HL-60 (cell line): ENCODE data around the gene NHEJ1.

Experiments
- DNase-seq, 2 experiments: peaks; one replicate each; pipeline ENCODE4 v3.0.0-alpha.2; 2010 to 2020; ENCODE audit warnings: low read depth in 1 of 2, low spot score in 1 of 2
- H3K27ac ChIP-seq: fragments of 250-450 bp; sonication (Bioruptor Pico); replicated peaks from 2 replicates; pipeline ENCODE4 v1.5.1; 2020; ENCODE audit warnings: mild to moderate bottlenecking, moderate library complexity
- H3K27me3 ChIP-seq: fragments of 250-450 bp; sonication (Bioruptor Pico); 2 replicates; pipeline ENCODE4 v1.5.1; 2021; ENCODE audit warnings: mild to moderate bottlenecking, moderate library complexity; ENCODE audit not compliant: insufficient read depth, poor library complexity, severe bottlenecking
- H3K4me3 ChIP-seq: replicated peaks from 2 replicates; pipeline ENCODE4 v1.5.1; 2011; ENCODE audit warnings: mild to moderate bottlenecking, control low read depth, low read length; ENCODE audit not compliant: insufficient read depth
- GABPA ChIP-seq: IDR thresholded peaks from 2 replicates; pipeline ENCODE4 v1.6.1; 2012; ENCODE audit warnings: low read depth
- POLR2AphosphoS5 ChIP-seq: IDR thresholded peaks from 2 replicates; pipeline ENCODE4 v1.6.1; 2012; ENCODE audit warnings: low read depth
- SPI1 ChIP-seq: IDR thresholded peaks from 2 replicates; pipeline ENCODE4 v1.6.1; 2012; ENCODE audit warnings: low read depth, mild to moderate bottlenecking, borderline replicate concordance
- TF ChIP-seq, protein P1 (sequence below): IDR thresholded peaks from 2 replicates; pipeline ENCODE4 v1.6.1; 2012; ENCODE audit warnings: low read depth; ENCODE audit not compliant: insufficient replicate concordance
- TF ChIP-seq, protein P2 (sequence below): IDR thresholded peaks from one replicate; pipeline ENCODE4 v1.5.1; 2011; ENCODE audit warnings: low read length, control low read depth, inconsistent platforms; ENCODE audit not compliant: insufficient read depth

NHEJ1 gene

DNA sequence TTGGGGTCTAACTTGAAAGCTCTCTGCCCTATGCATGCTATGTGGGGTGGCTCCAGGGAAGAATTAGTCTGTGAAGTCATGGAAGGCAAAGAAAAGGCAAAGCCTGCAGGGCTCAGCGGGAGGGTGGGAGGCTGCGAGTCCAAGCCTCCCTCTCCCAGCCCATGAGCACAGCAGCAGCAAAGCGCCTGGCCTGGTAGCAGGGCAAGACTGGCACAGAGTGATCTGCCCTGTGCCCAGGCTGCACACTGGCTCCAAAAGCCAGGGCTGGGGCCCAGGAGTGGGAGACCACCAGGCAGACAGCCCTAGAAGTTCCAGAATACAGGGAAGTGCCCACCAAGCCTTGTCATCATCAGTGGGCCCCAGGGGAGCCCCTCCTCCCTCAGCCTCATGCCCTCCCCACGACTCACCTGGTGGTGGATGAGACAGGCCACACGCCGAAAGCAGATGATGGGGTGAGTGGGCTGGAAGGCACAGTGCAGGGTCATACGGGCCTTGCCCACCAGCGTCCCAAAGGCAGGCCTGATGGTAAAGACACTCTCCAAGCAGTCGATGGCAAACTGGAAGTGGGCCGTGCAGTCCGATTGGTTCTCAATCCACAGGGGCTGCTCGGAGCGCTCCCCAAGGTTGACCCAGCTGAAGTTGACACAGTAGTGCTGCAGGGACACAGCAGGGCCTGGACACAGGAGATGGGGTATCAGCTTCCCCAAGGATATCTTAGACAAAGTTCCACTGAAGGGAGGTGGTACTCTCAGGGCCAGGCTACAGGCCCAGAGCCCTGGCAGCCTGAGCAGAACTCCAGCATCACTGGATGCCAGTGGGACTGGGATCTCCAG is 131.4 kb downstream of the NHEJ1 start:
- DNase-seq: no peak
- TF ChIP-seq GABPA (no peak), POLR2AphosphoS5 (no peak), SPI1 (no peak)
- TF ChIP-seq, protein P1, sequence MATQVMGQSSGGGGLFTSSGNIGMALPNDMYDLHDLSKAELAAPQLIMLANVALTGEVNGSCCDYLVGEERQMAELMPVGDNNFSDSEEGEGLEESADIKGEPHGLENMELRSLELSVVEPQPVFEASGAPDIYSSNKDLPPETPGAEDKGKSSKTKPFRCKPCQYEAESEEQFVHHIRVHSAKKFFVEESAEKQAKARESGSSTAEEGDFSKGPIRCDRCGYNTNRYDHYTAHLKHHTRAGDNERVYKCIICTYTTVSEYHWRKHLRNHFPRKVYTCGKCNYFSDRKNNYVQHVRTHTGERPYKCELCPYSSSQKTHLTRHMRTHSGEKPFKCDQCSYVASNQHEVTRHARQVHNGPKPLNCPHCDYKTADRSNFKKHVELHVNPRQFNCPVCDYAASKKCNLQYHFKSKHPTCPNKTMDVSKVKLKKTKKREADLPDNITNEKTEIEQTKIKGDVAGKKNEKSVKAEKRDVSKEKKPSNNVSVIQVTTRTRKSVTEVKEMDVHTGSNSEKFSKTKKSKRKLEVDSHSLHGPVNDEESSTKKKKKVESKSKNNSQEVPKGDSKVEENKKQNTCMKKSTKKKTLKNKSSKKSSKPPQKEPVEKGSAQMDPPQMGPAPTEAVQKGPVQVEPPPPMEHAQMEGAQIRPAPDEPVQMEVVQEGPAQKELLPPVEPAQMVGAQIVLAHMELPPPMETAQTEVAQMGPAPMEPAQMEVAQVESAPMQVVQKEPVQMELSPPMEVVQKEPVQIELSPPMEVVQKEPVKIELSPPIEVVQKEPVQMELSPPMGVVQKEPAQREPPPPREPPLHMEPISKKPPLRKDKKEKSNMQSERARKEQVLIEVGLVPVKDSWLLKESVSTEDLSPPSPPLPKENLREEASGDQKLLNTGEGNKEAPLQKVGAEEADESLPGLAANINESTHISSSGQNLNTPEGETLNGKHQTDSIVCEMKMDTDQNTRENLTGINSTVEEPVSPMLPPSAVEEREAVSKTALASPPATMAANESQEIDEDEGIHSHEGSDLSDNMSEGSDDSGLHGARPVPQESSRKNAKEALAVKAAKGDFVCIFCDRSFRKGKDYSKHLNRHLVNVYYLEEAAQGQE: no peak
- TF ChIP-seq, protein P2, sequence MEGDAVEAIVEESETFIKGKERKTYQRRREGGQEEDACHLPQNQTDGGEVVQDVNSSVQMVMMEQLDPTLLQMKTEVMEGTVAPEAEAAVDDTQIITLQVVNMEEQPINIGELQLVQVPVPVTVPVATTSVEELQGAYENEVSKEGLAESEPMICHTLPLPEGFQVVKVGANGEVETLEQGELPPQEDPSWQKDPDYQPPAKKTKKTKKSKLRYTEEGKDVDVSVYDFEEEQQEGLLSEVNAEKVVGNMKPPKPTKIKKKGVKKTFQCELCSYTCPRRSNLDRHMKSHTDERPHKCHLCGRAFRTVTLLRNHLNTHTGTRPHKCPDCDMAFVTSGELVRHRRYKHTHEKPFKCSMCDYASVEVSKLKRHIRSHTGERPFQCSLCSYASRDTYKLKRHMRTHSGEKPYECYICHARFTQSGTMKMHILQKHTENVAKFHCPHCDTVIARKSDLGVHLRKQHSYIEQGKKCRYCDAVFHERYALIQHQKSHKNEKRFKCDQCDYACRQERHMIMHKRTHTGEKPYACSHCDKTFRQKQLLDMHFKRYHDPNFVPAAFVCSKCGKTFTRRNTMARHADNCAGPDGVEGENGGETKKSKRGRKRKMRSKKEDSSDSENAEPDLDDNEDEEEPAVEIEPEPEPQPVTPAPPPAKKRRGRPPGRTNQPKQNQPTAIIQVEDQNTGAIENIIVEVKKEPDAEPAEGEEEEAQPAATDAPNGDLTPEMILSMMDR: no peak
- Histone ChIP-seq H3K4me3 (no peak overlapping the region), H3K27me3 (peaks cover 22% of the 10 kb centered on the region), H3K27ac (no peak overlapping the region)

DNA sequence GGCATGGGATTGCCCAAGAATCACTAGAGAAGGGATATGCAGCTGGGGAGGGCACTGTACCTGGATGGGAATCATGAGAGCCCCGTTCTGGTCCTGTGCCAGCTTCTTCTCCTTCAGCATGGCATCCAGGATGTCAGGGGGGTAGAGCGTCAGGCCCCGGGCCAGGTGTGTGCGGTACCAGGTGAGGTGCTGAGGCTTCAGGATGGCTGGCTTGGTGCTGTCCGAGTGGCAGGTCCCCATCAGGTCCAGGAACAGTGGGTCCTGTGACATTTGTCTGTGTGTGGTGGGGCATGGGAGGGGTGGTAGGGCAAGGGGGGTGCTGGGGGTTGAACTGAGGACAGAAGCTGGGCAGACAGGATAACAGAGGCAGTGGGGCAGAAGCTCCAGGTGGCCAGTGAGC is 132.5 kb downstream of the NHEJ1 start:
- Histone ChIP-seq H3K27me3 (peaks cover 18% of the 10 kb centered on the region), H3K27ac (no peak overlapping the region), H3K4me3 (no peak overlapping the region)
- DNase-seq: no peak
- TF ChIP-seq SPI1 (no peak), GABPA (no peak), POLR2AphosphoS5 (no peak)
- TF ChIP-seq, protein P1: no peak
- TF ChIP-seq, protein P2: no peak

DNA sequence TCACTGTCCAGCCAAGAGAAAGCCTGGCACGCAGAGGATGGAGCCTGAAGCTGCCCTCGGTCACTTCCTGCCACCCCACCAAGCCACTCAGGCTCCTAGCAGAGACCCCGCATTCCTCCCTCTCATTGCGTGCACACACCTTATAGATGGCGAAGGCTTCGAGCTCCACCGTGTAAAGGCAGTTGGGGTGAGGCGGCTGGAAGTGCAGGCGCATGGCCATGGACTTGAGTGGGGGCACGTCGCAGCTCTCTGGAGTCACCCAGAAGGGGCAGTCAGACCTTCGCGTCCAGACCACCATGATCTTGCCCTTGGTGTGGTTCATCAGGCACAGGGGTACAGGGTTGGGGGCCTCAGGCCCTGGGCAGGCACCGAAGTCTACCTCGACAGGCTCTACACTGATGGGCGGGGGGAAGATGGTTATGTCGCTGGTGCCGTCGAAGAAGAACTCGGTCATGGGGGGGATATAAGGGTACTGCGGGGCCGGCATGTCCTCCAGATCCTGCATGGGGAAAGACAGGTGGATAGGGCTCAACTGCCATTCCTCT is 133.0 kb downstream of the NHEJ1 start:
- DNase-seq: no peak
- H3K4me3 ChIP-seq: no peak overlapping the region
- TF ChIP-seq, protein P2: no peak
- no peak for TF ChIP-seq POLR2AphosphoS5
- H3K27me3 ChIP-seq: peaks cover 14% of the 10 kb centered on the region
- no peak overlapping the region for H3K27ac ChIP-seq

DNA sequence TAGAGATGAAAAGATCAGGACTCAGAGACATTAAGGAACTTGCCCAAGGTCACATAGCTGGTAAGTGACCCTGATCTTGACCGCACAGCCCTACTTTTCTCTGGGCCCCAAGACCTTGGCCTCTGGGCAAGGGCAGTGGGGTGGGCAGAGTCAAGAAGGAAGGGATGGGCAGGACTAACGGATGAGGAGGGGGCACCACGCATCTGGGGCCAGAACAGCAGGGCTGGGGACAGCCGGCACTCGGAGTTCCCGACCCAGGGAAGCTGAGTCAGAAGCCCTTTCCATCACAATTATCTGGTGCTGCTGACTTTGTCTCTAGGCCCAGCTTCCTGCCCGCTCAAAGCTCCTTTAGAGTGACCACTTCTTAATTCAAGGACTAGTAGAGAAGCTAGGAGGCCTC is 133.7 kb downstream of the NHEJ1 start:
- Histone ChIP-seq H3K27ac (no peak overlapping the region), H3K4me3 (no peak overlapping the region), H3K27me3 (peaks cover 11% of the 10 kb centered on the region)
- no peak for DNase-seq
- TF ChIP-seq, protein P2: no peak
- TF ChIP-seq GABPA: no peak
- TF ChIP-seq, protein P1: no peak
- TF ChIP-seq POLR2AphosphoS5: no peak
- TF ChIP-seq SPI1: no peak
